ENCODE measurements around the gene PTTG1.

PTTG1 gene

DNA sequence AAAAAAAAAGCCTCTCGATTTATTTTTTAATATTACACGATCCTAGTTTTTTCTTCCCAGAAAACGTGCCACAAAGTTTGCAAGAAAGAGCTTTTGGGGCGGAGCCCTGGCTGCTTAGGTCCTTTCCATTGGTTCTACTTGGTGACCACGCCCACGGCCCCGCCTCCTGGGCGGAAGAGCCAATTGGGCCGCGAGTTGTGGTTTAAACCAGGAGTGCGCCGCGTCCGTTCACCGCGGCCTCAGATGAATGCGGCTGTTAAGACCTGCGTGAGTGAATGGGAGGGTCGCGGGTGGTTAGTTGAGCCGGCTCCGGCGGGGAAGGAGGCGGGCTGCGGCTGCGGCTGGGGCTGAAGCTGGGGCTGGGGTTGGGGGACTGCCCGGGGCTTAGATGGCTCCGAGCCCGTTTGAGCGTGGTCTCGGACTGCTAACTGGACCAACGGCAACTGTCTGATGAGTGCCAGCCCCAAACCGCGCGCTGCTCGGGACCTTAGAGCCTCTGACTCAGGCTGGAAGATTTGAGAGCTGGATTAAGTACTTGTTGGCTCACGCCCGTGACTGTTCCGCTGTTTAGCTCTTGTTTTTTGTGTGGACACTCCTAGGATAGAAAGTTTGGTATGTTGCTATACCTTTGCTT lies at the start of gene PTTG1:
Gene PTTG1 (plus strand): TSS at position 231 of the 634 bp plus-strand sequence. CDS start 458 bp downstream, outside the sequence.
- peak; percentile 76 to 85 for DNase-seq (ENCODE audit: low read depth in 2 of 2)

DNA sequence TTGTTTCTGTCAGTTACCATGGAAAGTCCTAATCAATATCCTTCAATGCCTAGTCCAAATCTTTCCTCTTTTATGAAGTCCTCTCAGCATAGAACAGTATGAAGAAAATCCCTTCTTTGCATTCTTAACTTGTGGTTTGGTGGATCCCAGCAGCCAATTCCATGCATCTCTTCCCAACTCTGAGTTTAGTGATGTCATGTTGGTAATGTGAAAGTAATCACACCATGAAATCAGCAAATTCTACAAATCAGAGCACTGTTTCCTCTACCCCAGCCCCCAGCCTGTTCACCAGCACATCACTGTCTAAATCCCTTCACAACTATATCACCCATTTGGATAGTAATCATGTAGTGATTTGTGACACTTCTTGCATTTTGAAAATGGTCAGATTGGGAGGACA lies 46.5 kb upstream of the PTTG1 start:
- DNase-seq (ENCODE audit: low read depth in 2 of 2), result no peak

DNA sequence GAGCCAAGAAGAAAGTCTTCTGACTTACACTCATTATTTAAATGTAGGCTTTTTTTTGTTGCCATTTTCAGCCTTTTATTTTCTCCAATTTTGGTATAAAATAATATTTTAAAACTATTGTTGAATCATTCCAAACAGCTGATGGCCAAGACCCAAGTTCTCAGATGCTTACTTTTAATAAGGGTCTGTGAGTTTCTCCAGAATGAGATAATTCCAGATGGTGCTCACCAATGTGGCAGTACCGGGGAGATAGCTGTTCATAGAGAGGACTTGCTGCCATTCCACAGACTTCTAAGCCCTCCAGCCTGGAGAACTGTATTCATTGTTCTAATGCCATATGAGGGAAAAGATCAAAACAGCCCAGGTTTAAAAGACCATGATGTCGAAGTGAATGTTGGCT lies 46.0 kb upstream of the PTTG1 start:
- DNase-seq (ENCODE audit: low read depth in 2 of 2), result no peak

DNA sequence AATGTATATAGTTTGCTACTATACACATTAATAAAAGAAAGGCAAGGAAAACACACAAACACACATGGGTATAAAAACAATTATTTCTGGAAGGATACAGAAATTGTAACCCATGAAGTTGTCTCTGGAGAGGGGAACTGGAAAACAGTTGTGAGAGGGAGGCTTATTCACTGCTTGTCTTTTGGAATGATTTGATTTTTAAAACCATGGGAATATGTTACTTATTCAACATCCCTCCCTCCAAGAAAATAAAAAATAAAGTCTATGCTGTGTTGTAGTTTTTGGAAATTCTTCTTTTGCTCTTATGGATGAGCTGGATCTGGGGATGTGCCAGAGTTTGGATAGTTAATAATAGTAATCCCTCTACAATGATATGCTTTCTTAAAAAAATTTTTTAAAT lies 45.2 kb upstream of the PTTG1 start:
- DNase-seq (ENCODE audit: low read depth in 2 of 2), result no peak

DNA sequence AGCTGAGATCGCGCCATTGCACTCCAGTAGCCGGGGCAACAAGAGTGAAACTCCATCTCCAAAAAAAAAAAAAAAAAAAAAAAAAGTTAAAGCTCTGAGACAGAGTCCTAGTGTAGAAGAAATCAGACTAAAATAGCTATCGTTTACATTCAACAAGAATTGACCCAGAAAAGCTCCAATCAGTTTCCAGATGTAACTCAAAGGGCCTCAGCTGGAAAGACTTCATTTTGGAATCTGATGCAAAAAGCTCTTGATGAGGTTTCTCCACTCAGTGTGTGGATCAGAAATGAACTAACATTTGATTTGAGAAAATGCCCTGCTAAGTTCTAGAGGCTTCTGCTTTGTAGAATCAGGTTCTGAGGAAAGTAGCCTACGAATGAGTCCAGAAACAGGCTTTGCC lies 44.0 kb upstream of the PTTG1 start:
- DNase-seq (ENCODE audit: low read depth in 2 of 2), result no peak

DNA sequence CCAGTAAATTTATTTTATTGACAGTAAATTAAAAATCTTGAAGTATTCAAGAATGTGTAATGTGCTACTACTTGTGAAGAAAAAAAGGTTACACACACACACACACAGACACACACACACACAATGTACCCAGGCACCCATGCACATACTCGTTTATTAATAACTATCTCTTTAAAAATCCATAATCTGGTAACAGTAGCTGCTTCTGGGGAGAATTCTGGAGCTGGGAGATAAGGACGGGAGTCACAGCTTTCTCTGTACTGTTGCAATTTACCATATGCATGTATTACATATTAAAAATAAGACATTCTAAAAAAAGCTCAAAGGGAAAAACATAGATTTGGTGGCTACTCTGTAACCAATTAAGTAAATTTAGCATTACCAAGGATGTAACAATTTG lies 43.3 kb upstream of the PTTG1 start:
- DNase-seq (ENCODE audit: low read depth in 2 of 2), result no peak

DNA sequence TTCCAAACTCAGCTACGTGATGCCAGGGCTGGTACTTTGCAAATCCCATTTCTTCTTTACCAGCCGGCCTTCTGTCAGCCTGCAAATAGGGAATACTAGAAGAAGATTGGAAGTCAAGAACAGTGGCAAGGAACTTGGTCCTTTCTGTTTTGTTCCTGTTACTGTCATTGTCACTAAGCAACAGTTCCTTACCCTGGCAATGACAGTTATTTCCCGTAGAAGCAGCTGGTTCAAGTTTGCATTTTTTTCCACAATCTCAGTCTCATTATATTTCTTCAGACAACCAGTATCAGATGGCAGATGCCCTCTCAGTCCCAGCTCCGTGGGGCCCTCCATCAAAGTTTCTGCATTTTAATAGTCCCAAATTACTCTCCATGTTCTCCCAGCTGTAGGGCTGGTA lies 42.1 kb upstream of the PTTG1 start:
- no peak for DNase-seq (ENCODE audit: low read depth in 2 of 2)

DNA sequence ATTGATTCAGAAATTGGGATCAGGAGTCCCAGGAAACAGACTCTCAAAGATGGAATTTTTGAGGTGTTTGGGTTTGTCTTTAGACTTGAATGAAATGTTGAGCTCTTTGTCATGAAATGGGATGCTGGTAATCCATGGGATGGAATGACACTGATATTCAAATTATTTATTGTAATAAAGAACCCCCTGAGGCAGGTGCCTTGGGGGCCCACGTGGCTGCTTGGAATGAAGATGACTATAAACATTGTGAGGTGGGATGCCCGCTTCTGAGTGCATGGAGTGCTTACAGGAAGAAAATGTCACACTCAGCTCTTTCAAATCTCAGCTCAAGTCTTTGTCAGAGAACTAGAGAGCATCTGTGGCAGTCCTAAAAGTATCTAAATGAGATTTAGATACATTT lies 41.6 kb upstream of the PTTG1 start:
- DNase-seq (ENCODE audit: low read depth in 2 of 2), result no peak

DNA sequence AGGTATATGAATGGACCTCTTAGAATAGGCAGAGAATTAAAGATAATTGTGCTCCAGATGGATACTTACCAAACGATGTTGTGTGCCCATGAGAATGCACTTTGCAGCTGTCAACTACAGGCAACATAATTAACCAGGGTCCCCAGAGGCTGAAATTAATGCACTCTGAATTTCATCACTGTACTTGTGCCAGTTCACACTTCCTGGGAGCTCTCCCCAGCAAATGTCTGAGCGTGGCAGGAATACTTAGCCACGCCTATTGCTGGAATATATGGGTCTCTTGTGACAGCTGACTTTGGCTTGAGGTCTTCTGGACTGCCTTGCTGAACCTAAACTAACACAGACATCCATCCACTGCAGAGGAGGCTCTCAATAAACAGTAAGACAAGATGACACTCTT lies 39.3 kb upstream of the PTTG1 start:
- DNase-seq (ENCODE audit: low read depth in 2 of 2), result no peak

DNA sequence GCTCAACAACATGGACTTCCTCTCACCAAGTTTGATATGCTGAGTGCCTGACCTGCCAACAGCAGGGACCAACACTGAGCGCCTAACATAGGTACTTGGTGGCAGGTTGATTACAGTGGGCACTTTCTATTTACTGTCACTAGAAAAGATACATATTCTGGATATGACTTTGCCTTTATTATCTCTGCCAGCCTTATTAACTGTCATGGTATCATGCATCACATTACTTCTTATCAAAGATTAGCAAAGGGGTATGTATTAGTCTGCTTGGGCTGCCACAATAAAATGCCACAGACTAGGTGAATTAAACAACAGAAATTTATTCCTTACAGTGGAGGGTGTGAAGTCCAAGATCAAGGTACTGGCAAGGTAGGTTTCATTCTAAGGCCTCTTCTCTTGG lies 37.0 kb upstream of the PTTG1 start:
- no peak for DNase-seq (ENCODE audit: low read depth in 2 of 2)

DNA sequence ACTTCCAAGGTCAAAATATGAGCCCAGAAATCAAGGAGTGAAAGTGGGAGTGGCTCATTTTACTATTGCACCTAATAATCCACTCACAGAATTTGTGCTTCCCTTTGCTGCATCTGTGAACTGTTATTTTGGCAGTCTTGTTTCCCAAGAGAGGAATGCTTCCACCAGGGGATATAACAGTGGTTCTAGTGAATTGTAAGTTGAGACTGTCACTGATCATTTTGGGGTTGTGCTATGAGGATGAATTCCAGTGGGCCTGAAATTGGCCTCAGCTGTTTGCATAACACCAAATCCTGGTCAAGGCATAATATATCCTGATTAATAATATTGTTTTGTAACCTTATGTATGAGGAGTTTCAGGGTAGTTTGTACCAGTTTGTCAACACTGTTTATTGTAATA lies 36.2 kb upstream of the PTTG1 start:
- DNase-seq (ENCODE audit: low read depth in 2 of 2), result no peak

DNA sequence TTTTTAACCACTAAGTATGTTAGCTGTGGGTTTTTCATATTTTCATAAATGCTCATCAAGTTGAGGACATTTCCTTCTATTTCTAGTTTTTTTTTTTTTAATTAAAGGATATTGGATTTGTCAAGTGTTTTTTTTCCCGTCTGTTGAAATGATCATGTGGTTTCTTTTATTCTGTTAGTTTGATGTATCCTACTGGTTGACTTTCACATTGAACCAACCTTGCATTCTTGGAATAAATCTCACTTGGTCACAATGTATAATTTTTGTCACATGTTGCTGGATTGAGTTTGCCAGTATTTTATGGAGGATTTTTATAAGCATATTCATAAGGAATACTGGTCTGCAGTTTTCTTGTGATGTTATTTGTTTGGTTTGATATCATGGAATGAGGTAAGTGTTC lies 34.2 kb upstream of the PTTG1 start:
- no peak for DNase-seq (ENCODE audit: low read depth in 2 of 2)

DNA sequence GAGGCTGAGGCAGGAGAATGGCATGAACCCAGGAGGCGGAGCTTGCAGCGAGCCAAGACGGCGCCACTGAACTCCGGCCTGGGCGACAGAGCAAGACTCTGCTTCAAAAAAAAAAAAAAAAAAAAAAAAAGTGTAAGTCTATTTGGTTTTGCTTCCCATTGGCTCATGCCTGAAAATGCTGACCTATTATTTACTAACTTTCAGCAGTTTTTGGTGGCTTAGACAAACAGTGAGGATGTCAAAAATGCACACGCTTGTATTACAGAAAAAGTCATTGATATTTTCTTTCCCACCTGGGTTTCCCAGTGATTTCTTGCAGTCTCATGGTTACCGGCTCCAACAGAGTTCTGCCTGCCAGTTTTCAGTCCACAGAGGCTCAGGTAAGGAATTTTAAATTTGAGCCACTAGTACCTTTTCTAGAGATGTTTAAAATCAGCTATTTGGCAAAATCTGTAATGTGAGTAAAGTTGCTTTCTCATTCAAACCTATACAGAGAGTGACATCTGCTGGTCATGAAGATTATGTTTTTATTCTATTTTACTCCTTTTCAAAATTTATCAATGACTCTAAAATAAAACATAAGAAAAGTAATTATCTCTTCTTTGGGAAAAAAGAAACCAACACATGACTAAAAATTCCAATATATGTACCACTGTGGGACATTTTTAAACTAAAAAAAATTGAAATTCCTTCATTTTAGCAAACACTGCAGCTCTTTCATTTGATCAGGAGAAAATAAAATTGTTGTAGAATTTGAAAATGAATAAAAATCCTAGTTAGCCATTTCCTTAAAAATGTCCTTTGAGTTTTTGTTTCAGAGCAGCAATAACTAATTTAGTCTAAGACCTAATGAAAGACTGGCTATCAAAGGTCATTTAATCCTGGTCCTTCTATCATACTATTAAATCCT lies 30.6 kb upstream of the PTTG1 start:
- DNase-seq (ENCODE audit: low read depth in 2 of 2), result no peak

DNA sequence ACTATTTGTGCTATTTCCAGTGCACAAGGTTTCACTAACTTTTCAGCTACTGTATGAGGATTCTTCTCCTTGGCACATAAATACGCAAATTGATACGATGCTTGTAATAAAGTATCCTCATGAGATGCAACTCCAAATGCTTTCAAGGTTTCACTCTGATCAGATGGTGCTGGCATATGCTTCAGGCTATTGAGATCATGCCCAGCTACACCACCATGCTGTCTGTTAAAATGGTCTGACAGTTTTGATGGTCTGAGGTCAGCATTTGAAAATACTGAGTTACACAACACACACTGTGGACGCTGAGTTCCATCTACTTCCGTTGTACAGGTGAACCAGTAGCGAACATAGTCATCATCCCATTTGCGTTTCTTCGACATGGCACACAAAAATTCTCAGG lies 26.5 kb upstream of the PTTG1 start:
- DNase-seq (ENCODE audit: low read depth in 2 of 2), result no peak

DNA sequence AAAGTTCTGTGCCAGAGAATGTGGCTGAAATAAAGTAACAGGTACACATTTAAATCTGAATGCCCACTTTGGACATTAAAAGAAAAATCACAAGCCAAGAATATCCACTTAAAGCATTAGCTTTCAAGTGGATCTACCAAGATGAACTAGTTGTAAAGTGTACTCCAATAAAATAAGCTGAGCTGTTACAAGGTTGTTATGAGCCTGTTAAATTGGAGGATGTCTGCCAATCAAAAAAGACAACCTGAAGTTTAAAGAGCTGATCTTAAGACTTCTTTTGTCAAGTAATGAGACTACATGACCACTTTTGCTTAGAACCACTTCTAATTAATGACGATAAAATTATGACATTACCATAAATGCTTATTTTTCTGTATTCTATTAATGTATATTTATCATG lies 24.2 kb upstream of the PTTG1 start:
- DNase-seq (ENCODE audit: low read depth in 2 of 2), result no peak

DNA sequence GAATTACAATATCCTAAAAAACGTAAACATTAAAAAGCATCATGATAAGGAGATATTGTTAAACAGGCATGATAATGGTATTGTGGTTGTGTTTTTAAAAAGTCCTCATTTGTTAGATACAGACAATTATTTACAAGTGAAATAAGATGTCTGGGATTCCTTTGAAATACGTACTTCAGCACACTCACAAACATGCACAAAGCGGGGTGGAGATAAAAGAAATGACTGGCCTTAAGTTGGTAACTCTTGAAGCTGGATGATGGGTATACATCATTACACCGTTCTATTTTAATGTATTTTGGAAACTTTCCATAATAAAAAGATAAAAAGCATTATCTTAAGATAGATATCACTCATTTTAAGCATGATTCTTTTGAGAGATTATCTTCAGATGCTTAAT lies 22.8 kb upstream of the PTTG1 start:
- DNase-seq (ENCODE audit: low read depth in 2 of 2), result no peak

DNA sequence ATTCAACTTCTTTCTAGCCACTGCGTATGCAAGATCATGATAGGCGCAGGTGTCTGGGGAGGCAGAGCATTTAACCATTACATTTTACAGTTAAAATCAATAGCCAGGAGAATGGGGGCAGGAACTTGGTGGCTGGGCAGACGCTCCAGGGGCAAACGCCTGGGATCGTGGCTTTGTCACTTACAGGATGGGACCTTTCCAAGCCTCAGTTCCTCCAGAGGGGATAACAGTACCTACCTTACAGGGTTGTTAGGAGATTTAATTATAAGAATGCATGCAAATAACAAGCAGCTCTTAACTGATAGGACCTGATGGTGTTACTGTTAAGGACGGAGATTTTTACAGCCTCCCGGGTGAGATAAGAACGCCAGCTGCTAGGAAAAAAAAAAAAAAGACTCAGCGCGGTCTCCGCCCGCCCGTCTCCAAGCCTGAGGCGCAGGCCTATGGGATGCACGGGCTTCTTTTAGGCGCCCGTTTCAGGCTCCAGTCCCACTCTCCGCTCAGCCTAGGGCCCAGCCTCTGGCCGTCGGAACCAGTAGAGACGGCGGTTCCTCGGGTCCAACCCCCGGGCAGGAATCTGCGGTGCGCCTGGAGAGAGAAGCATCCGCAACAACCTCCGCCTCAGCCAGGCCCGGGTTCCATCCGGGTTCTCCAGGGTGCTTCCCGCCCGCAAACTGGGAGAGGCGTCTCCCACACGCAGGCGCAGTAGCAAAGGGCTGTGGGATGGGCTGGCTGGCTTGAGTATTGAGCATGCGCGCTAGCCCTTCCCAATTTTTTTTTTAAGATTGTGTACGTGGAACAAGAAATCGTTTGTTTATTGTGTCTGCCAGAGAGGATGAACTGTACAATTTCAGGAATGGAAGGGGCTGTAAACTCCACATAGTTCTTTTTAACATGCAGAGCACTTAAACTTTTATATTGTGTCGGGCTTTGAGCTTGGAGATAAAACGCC lies 22.0 kb upstream of the PTTG1 start, which contains the start of gene FAM200C:
Gene FAM200C (minus strand): TSS at position 653 of the 952 bp plus-strand sequence. CDS start 4,564 bp downstream, outside the sequence.
- peak; percentile 36 to 57 for DNase-seq (ENCODE audit: low read depth in 2 of 2)

DNA sequence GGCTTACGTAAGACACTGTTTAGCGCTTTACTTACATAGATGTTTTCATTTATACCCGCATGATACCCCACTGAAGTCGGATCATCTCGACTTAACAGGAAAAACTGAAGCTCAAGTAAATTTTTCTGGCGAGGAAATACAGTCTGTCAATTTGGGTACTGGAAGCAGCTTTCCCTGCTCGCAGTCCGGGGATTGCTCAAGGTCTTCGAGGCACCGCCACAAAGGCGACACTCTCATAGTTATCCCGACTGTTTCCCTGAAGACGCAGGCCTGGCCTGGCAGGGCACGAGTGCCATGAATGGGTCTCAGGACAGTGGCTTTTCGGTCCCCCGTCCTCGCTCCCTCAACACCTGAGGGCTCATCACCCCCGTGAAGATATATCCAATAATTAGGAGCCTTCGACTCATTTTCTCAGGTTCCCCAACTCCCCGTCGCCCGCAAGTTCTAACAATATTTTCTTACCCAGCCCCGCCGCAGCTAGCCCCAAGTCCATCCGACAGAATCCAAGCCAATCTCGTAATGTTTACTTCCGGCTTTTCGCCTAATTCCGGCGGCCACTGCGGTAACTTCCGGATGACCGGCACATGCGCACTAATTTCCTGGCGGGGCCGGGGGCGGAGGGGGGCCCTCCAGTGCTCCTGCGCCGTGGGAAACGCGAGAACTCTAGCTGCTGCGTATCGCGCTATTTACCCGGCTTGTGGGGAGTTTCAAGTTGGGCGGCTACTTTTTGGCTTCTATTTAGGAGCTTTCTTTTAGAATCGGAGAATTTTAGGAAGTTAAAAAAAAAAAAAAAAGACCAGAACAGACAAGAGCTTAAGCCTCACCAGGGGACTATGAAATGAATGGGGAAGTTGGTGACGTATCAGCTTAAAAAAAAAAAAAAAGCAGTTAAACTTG lies 2.8 kb upstream of the PTTG1 start, which contains the start of gene SLU7:
Gene SLU7 (minus strand): TSS at position 521 of the 897 bp plus-strand sequence. CDS start 3,787 bp downstream, outside the sequence.
- DNase-seq (ENCODE audit: low read depth in 2 of 2), result peak; percentile 90

DNA sequence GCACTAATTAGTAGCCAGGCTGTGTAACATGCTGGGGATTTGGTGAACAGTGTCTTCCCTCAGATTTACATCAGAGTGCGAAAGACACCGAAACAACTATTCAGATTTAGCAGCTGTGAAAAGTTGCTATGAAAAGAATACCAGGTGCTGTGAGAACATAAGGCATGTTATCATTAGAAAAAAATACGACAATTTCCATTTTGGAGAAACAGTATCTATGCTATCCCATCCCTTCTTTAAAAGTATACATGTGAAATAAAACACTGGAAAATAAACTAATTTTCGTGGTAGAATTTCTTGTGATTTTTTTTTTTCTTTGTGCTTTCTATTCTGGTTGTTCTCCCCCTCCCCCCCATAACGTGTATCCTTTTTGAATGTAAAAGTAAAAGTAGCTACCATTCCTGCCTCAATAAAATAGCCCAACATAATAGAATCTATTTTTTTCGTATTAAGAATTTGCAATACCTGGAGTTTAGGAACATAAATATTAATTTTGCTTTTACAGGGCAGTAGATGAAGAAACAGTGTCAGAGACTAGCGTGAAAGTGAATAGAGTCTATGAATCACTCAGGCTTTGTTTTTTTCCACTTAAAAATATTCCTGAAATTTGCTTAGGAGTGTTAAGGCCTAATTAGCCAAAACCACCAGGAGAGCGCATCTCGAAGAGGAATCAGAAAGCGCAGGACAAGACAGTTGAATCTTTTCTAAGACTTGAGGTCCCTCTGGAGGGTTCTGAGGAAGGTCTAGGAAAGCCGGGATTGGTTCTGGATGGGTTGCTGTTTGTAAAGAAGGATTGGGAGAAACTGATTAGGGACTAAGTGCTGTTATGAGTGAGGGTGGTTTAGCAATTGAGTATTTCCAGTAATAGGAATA lies 2.0 kb upstream of the PTTG1 start:
- no peak for DNase-seq (ENCODE audit: low read depth in 2 of 2)

DNA sequence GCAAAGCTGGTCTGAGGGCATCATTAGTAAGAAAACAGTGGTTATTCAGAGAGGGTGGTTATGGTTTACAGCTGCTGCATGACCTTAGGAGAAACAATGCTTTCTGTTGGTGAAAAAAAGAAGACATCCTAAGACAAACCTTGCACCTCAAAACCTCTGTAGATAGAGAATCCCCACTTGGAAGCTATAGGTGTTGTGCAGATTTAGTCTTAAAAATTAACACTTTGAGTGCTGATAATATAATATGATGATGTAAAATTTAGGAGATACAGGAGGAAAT lies 1.4 kb upstream of the PTTG1 start:
- DNase-seq (ENCODE audit: low read depth in 2 of 2), result no peak
